GM12875 (cell line): ENCODE results near the gene ARL17B.
"Not testable (repeated sequence)": the region's sequence is repeated elsewhere in the genome, so short reads cannot be mapped to it uniquely, and the experiment has no call there.

Experiments used
- H3K4me3 ChIP-seq: one replicate; pipeline ENCODE4 v1.5.1; 2011; ENCODE audit warnings: low read depth, low read length, control low read depth
- TF ChIP-seq, protein P1 (sequence below): IDR thresholded peaks from 2 replicates; pipeline ENCODE4 v1.5.1; 2011; ENCODE audit warnings: low read depth, mild to moderate bottlenecking, control low read depth, inconsistent platforms, low read length, moderate library complexity, borderline replicate concordance; ENCODE audit not compliant: insufficient read depth

ARL17B gene

DNA sequence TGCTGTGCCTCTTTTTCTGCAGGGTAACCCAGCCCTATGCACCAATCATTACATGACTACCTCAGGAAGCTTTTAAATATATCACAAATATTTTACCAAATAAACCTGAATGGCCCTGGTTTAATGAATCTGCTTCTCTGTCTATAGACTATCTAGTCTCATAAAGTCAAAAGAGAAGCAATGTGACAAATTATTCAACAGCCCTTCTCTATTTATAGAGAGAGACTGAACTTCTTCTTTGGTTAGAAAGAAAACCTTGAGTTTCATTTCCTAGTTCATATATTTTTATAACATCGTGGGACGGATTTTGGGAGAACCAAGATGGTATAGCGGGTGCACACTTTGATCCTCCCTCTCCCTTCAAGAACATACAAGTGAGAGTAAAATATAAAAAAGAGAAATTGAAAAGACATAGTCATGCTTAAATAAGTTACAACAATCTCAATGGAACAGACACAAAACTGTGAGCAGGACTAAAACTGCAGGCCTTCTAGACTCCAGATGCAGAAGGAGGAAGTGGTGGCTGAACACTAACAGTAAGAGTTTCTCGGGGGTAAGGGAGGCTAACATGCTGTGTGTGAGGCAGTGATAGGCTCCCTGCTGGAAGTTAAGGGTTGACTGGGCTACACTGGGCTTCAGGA, 70.5 kb downstream of the ARL17B start:
- not testable (repeated sequence) for H3K4me3 ChIP-seq

DNA sequence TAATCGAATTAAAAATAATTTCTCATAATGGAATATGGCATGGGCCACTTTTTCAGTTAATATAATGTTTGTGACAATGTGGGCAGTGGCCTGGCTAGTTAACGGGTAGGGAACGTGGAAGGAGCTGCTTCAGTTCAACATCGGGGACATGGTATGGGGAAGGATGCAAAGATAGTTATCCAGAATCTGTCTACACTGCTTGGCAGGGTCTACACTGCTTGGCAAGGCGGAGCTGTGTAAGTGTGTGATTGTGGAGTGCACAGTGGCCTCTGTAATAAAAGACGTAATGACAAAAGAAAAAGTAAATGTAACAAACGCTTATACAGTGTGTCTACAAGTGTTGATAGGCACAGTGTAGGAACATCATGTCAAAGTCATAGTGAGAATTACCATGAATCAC, 74.0 kb downstream of the ARL17B start:
- not testable (repeated sequence) for H3K4me3 ChIP-seq

GRCh38 chr17:46286764-46287221, 74.8 kb downstream of the ARL17B start:
- TF ChIP-seq, protein P1, sequence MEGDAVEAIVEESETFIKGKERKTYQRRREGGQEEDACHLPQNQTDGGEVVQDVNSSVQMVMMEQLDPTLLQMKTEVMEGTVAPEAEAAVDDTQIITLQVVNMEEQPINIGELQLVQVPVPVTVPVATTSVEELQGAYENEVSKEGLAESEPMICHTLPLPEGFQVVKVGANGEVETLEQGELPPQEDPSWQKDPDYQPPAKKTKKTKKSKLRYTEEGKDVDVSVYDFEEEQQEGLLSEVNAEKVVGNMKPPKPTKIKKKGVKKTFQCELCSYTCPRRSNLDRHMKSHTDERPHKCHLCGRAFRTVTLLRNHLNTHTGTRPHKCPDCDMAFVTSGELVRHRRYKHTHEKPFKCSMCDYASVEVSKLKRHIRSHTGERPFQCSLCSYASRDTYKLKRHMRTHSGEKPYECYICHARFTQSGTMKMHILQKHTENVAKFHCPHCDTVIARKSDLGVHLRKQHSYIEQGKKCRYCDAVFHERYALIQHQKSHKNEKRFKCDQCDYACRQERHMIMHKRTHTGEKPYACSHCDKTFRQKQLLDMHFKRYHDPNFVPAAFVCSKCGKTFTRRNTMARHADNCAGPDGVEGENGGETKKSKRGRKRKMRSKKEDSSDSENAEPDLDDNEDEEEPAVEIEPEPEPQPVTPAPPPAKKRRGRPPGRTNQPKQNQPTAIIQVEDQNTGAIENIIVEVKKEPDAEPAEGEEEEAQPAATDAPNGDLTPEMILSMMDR: peak; percentile 38; the same call in 1 of the 2 replicates
- not testable (repeated sequence) for H3K4me3 ChIP-seq

GRCh38 chr17:46285500-46285899, 76.1 kb downstream of the ARL17B start:
- H3K4me3 ChIP-seq: not testable (repeated sequence)

DNA sequence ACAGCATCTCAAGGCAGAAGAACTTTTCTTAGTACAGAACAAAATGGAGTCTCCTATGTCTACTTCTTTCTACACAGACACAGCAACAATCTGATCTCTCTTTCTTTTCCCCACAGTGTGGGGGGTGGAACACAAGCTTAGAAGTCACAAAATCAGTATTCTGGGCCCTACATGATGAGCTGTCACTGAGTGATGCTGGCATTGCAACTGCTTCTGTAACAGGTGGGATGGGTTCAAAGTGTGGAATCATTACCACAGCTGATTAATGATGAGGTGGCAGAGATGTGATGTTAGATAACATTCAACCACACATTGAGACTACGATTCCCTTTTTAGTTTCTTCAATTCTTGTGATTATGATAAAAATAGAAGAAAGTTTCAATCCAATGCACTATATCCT, 77.1 kb downstream of the ARL17B start:
- H3K4me3 ChIP-seq: not testable (repeated sequence)

GRCh38 chr17:46282635-46283034, 78.9 kb downstream of the ARL17B start:
- not testable (repeated sequence) for H3K4me3 ChIP-seq

DNA sequence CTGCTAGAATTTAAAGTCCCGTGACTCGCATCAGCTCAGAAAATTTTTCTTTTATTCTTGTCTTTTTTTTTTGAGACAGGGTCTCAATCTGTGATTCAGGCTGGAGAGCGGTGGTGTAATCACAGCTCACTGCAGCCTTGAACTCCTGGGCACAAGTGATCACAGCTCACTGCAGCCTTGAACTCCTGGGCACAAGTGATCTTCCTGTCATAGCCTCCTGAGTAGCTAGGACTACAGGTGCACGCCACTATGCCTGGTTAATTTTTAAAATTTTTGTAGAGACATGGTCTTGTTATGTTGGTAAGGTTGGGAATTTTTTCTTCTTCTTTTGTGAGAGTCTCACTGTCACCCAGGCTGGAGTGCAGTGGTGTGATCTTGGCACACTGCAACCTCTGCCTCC, 80.2 kb downstream of the ARL17B start:
- not testable (repeated sequence) for H3K4me3 ChIP-seq

- not testable (repeated sequence) for H3K4me3 ChIP-seq
Observed at GRCh38 chr17:46276728-46277479, 84.7 kb downstream of the ARL17B start.

DNA sequence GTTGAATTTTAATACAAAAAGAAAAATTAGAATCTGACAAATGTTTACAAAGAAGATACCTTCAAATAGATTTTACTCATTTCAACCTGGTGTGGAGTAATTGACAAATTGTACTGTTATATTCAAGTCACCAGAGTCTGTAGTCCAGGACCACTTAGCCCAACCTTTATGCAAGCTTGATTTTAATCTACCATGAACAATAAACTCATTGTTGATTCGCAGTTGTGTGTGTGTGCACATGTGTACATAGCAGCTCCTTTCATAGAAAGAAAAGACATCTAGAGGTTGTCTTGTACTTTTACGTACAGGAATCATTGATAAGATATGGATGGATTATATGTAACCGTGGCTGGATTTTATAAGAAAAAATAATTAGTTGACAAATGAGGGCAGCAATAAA, 87.3 kb downstream of the ARL17B start:
- H3K4me3 ChIP-seq: no peak overlapping the region
- TF ChIP-seq, protein P1: no peak

- no peak overlapping the region for H3K4me3 ChIP-seq
- TF ChIP-seq, protein P1: no peak
Observed at GRCh38 chr17:46273541-46274236, 87.9 kb downstream of the ARL17B start.

DNA sequence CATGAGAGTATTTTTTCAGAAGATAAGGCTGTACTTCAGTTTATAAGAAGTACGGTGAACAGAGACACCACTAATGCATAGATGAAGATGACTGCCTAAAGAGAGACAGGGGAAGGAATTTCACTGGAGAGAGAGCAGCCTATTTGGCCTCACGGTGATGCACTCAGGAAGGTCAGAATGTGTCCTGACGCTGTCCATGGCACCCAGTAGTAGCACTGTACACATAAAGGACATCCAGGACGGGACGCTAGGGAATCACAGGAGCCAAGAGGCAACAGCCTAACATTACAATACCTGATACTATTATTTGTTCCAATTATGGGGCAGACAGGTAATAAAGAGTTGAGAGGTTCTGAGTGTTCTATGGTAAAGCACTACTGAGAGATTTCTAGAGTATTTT, 91.5 kb downstream of the ARL17B start:
- TF ChIP-seq, protein P1: no peak

More for the DNA sequence above, 91.5 kb downstream of the ARL17B start:
- no peak overlapping the region for H3K4me3 ChIP-seq
